Measurements from ENCODE around the gene HNRNPL. TPM values are rescaled to one million over a fixed set of nuclear protein-coding genes. Genes with fewer than 3 reads are reported as not detected.

HNRNPL gene
- total and polyA plus RNA-seq, 9 of the 15 experiments (the other 6 are each of a cell fraction or from before 2014, with no cell fraction given) = 39.5 to 610 (median 299) TPM

DNA sequence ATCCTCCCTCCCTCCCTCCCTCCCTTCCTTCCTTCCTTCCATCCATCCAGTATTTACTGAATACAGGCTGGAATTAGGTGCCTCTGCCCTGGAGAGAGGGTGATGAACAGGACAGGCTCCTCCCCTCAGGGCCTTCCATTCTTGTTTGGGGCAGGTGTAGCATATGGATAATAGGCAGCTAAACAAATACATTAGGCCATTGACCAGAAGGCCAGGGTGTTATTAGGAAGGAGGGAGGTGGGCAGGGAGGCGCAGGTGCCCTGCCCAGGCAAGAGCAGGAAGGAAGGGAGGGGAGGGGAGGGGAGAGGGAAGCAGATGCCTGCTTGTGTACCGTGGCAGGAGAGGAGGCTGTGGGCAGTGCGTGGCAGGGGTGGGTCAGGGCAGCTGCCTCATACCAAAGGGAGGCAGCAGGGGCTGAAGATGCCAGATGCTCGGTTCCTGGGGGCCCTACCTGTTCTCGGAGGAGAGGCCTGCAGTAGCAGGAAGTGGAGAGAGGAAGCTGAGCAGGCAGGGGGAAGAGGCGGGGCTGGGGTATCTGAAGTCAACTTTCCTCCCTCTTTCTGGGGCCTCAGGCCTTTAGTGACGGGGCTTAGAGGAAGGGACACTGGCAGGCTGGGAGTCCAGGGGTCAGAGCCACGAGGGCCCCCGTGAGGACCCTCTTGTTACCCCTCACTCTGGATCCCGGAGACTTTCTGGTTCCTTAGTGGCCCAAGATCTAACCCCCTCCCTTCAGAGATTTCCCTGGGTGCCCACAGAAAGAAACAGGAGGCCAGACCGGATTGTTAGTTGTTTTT is 28.2 kb upstream of the HNRNPL start, which contains the start of gene RINL:
TSS of gene RINL (minus strand) at position 495 of the 794 bp plus-strand sequence. CDS start 1,533 bp downstream, outside the sequence.
- CTCF ChIA-PET (ENCODE audit: low intra/inter-chr PET ratio) = no interaction called here
- ATAC-seq (peak; percentile 82), FAIRE-seq (peak; percentile 83), DNase-seq (ENCODE audit: extremely low read depth in 1 of 4, low spot score in 3 of 4) (peak; percentile 48 to 61 (median 52))
- no peaks in the 10 kb centered on the region for H4K20me1 ChIP-seq (replicated peaks; ENCODE audit: control insufficient read depth, insufficient read depth, low read length)
- peak within 1 kb of the TSS; percentile 28 for H3K4me3 ChIP-seq
- peak within 1 kb of the TSS; percentile 8 for H3K27ac ChIP-seq (ENCODE audit: extremely low read depth, low read depth, low read length)
- peaks cover 5% of the 10 kb centered on the region; the same call in 1 of the 3 replicates for H3K36me3 ChIP-seq (ENCODE audit: control insufficient read depth, insufficient read depth, low read length)
- intact Hi-C loops (cut with micrococcal nuclease) (no loop called here), in situ Hi-C loops (cut with MboI) (no loop called here)
- H3K9me3 ChIP-seq (replicated peaks; ENCODE audit: control insufficient read depth, insufficient read depth, low read depth, low read length) = no peaks in the 10 kb centered on the region
- H2AFZ ChIP-seq (ENCODE audit: low read depth, low read length) = peak within 1 kb of the TSS; percentile 83
- peak within 1 kb of the TSS; percentile 73 for H3K4me2 ChIP-seq (ENCODE audit: insufficient read depth, low read length)
- H3K9ac ChIP-seq (ENCODE audit: insufficient read depth in 1 of 2, low read depth in 2 of 2, low read length in 2 of 2) = peak within 1 kb of the TSS; percentile 9 to 87; a peak in 3 of 4 replicates
- no peaks in the 10 kb centered on the region for H3K79me2 ChIP-seq (ENCODE audit: control insufficient read depth, insufficient read depth, low read length)
- H3K27me3 ChIP-seq (ENCODE audit: control insufficient read depth in 2 of 2, insufficient read depth in 2 of 2, low read length in 2 of 2) = no peaks in the 10 kb centered on the region
- POLR2A ChIA-PET = interaction anchor here (0.6 to 3.9 kb wide), 6 partner anchors 9 to 309 kb away, joined by 3 to 17 read pairs (median 3); no protein-coding TSS in a partner anchor
- no peaks in the 10 kb centered on the region for H3K9me1 ChIP-seq (ENCODE audit: control insufficient read depth, insufficient read depth, low read length)
- 13% methylated on average over 5 of the region's 11 CpGs for WGBS (ENCODE audit: insufficient coverage, low coverage, missing lambda C conversion rate)
- peaks cover 16 to 53% of the 10 kb centered on the region in 2 experiments; a peak in 4 of 5 replicates for H3K4me1 ChIP-seq (replicated peaks in 1 of 2; ENCODE audit: control insufficient read depth in 2 of 2, insufficient read depth in 2 of 2, low read length in 2 of 2)
- BruUV-seq (replicated peaks) = no TSS peak
- TF ChIP-seq MBD1 (CRISPR knock-in tag; IDR thresholded peaks at IDR 0.05) = no peak
- peak; percentile 14; the same call in 1 of the 2 replicates for TF ChIP-seq TFAP4 (CRISPR knock-in tag; IDR thresholded peaks at IDR 0.05; ENCODE audit: borderline replicate concordance)
- no peak for TF ChIP-seq PRMT5 (CRISPR knock-in tag; IDR thresholded peaks at IDR 0.05)
- no peak for TF ChIP-seq NR1H2 (CRISPR knock-in tag; IDR thresholded peaks at IDR 0.05)
- TF ChIP-seq ETV5 (CRISPR knock-in tag; IDR thresholded peaks at IDR 0.05; ENCODE audit: low read depth) = no peak
- TF ChIP-seq RFX5 (IDR thresholded peaks at IDR 0.05; ENCODE audit: low read depth, low read length) = no peak
- no peak for TF ChIP-seq MCM3 (IDR thresholded peaks at IDR 0.05)
- TF ChIP-seq, protein P1, sequence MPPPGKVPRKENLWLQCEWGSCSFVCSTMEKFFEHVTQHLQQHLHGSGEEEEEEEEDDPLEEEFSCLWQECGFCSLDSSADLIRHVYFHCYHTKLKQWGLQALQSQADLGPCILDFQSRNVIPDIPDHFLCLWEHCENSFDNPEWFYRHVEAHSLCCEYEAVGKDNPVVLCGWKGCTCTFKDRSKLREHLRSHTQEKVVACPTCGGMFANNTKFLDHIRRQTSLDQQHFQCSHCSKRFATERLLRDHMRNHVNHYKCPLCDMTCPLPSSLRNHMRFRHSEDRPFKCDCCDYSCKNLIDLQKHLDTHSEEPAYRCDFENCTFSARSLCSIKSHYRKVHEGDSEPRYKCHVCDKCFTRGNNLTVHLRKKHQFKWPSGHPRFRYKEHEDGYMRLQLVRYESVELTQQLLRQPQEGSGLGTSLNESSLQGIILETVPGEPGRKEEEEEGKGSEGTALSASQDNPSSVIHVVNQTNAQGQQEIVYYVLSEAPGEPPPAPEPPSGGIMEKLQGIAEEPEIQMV (tag; conservative IDR thresholded peaks at IDR 0.05; ENCODE audit: low read depth) = no peak
- no peak for TF ChIP-seq BDP1 (IDR thresholded peaks at IDR 0.05; ENCODE audit: insufficient read depth, insufficient read length)
- peak; percentile 79 for TF ChIP-seq GABPA (tag; conservative IDR thresholded peaks at IDR 0.05; ENCODE audit: low read depth)
- TF ChIP-seq, protein P2, sequence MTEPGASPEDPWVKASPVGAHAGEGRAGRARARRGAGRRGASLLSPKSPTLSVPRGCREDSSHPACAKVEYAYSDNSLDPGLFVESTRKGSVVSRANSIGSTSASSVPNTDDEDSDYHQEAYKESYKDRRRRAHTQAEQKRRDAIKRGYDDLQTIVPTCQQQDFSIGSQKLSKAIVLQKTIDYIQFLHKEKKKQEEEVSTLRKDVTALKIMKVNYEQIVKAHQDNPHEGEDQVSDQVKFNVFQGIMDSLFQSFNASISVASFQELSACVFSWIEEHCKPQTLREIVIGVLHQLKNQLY (CRISPR knock-in tag; conservative IDR thresholded peaks at IDR 0.05) = no peak
- TF ChIP-seq ARID2 (IDR thresholded peaks at IDR 0.05) = no peak
- no peak for TF ChIP-seq CLOCK (CRISPR knock-in tag; IDR thresholded peaks at IDR 0.05; ENCODE audit: borderline replicate concordance)
